ENCODE data around the gene UTP25.

DNA sequence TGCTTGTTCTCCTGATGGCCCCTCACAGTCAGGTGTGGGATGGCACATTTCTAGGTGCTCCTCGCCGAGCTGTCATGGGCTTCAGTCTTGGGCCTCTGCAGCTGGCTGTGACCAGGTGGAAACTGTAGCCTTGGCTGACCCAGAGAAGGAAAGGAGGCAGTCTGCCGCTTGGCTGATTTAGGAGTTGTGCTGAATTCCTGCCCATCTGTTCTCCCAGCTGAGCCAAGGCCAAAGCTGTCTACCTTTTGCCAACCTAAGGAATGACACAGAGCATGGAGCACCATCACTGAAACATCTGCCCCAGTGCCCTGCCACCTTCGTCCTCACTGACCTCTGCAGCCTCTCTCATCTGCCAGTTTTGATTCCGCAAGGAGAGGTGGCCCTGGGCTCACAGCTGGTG lies 27.9 kb downstream of the UTP25 start:
- TF ChIP-seq, protein P1, sequence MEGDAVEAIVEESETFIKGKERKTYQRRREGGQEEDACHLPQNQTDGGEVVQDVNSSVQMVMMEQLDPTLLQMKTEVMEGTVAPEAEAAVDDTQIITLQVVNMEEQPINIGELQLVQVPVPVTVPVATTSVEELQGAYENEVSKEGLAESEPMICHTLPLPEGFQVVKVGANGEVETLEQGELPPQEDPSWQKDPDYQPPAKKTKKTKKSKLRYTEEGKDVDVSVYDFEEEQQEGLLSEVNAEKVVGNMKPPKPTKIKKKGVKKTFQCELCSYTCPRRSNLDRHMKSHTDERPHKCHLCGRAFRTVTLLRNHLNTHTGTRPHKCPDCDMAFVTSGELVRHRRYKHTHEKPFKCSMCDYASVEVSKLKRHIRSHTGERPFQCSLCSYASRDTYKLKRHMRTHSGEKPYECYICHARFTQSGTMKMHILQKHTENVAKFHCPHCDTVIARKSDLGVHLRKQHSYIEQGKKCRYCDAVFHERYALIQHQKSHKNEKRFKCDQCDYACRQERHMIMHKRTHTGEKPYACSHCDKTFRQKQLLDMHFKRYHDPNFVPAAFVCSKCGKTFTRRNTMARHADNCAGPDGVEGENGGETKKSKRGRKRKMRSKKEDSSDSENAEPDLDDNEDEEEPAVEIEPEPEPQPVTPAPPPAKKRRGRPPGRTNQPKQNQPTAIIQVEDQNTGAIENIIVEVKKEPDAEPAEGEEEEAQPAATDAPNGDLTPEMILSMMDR (conservative IDR thresholded peaks at IDR 0.05; ENCODE audit: low read length), result no peak
- TF ChIP-seq EZH2phosphoT487 (IDR thresholded peaks at IDR 0.05; ENCODE audit: borderline replicate concordance), result no peak
